ENCODE results near the gene APBB1IP. TPM values are rescaled to one million over a fixed set of nuclear protein-coding genes. Genes with fewer than 3 reads are reported as not detected.
"Not testable (repeated sequence)": the region's sequence is repeated elsewhere in the genome, so short reads cannot be mapped to it uniquely, and the experiment has no call there.

APBB1IP gene
- polyA plus RNA-seq, 2 of the 4 experiments (the other 2 are of a cell fraction): 0.96 to 9.2 TPM

DNA sequence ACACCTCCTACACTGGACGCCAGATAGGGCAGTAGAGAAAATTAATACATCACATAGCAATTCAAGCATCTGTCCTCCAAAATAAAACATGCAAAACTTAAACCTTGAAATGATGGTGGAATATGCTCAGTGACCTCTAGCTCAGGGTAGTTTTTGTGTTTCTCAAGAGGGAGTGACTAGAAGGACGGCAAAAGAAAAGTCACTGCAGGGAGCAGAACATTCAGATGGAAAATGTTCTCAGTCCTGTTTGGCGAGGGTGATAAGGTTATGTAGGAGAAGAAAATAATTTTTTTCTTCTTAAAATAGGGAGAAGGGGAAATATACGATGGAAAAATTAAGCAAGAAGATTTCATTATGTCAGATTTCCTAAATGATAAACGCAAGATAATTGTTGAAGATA lies 50.9 kb downstream of the APBB1IP start:
- Histone ChIP-seq H3K4me2 (no peak overlapping the region), H3K4me3 (no peak overlapping the region), H3K27ac (peak overlapping the region; percentile 94 to 95), H3K9me3 (no peaks in the 10 kb centered on the region), H3K4me1 (peaks cover 74% of the 10 kb centered on the region)
- FAIRE-seq: peak; percentile 13
- CTCF ChIA-PET: interaction anchor here (1.1 to 1.7 kb wide), 2 partner anchors 15 to 67 kb away, joined by 4 to 5 read pairs; no protein-coding TSS in a partner anchor
- TF ChIP-seq GATA3 (IDR thresholded peaks at IDR 0.05; ENCODE audit: borderline replicate concordance) (no peak), EP300 (IDR thresholded peaks at IDR 0.05) (no peak), MAZ (IDR thresholded peaks at IDR 0.05; ENCODE audit: borderline replicate concordance, low read depth, low read length) (no peak), USF2 (IDR thresholded peaks at IDR 0.05) (no peak), CTCF (IDR thresholded peaks at IDR 0.05) (no peak), FOXS1 (CRISPR knock-in tag; IDR thresholded peaks at IDR 0.05) (no peak)
- TF ChIP-seq, protein P1, sequence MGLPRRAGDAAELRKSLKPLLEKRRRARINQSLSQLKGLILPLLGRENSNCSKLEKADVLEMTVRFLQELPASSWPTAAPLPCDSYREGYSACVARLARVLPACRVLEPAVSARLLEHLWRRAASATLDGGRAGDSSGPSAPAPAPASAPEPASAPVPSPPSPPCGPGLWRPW (IDR thresholded peaks at IDR 0.05): no peak
- 82% methylated on average over 5 of the region's 5 CpGs for WGBS (ENCODE audit: missing lambda C conversion rate)
- DNase-seq (ENCODE audit: low read depth in 1 of 2, low spot score in 1 of 2): no peak
- ATAC-seq: no peak
- POLR2A ChIA-PET: no interaction called here

DNA sequence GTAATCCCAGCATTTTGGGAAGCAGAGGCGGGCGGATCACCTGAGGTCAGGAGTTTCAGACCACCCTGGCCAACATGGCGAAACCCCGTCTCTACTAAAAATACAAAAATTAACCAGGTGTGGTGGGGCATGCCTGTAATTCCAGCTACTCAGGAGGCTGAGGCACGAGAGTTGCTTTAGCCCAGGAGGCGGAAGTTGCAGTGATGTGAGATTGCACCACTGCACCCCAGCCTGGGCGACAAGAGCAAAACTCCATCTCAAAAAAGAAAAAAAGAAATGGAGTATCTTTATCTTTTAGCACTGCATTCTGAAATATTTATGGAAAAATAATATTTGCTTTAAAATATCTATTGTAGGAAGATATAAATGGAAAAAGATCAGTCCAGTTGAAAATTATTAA lies 52.2 kb downstream of the APBB1IP start:
- DNase-seq (ENCODE audit: low read depth in 1 of 2, low spot score in 1 of 2); H3K4me2 ChIP-seq; H3K9me3 ChIP-seq; ATAC-seq; H3K4me3 ChIP-seq; POLR2A ChIA-PET; FAIRE-seq: not testable (repeated sequence)
- CTCF ChIA-PET: interaction anchor here (0.9 to 1.7 kb wide), 3 partner anchors 14 to 66 kb away, joined by 3 to 4 read pairs (median 3); no protein-coding TSS in a partner anchor
- 96% methylated on average over 7 of the region's 7 CpGs for WGBS (ENCODE audit: missing lambda C conversion rate)
- peak overlapping the region; percentile 94 to 95 for H3K27ac ChIP-seq
- H3K4me1 ChIP-seq: peaks cover 61% of the 10 kb centered on the region

GRCh38 chr10:26491276-26491675 lies 53.1 kb downstream of the APBB1IP start:
- Histone ChIP-seq H3K9me3 (no peaks in the 10 kb centered on the region), H3K4me1 (peaks cover 52% of the 10 kb centered on the region), H3K4me3 (no peak overlapping the region), H3K27ac (peak overlapping the region; percentile 90 to 95), H3K4me2 (peak overlapping the region; percentile 67)
- 85% methylated on average over 3 of the region's 3 CpGs for WGBS (ENCODE audit: missing lambda C conversion rate)
- DNase-seq (ENCODE audit: low read depth in 1 of 2, low spot score in 1 of 2): no peak
- no peak for TF ChIP-seq ZFP36 (IDR thresholded peaks at IDR 0.05; ENCODE audit: borderline replicate concordance, partially characterized antibody)
- TF ChIP-seq, protein P1 (IDR thresholded peaks at IDR 0.05): 0 out of 2 replicates have a peak, but pooled peaks have one; percentile 1
- TF ChIP-seq JUN (IDR thresholded peaks at IDR 0.05): no peak
- TF ChIP-seq NFE2L2 (conservative IDR thresholded peaks at IDR 0.05; ENCODE audit: low read length): no peak
- TF ChIP-seq HMGXB4 (CRISPR knock-in tag; IDR thresholded peaks at IDR 0.05; ENCODE audit: borderline replicate concordance): no peak
- TF ChIP-seq EP300 (IDR thresholded peaks at IDR 0.05): no peak
- no peak for TF ChIP-seq POLR2AphosphoS2 (conservative IDR thresholded peaks at IDR 0.05; ENCODE audit: low read length)
- TF ChIP-seq CBX2 (IDR thresholded peaks at IDR 0.05; ENCODE audit: borderline replicate concordance, low read depth): no peak
- no peak for TF ChIP-seq ESRRA (IDR thresholded peaks at IDR 0.05; ENCODE audit: borderline replicate concordance, low read length)
- ATAC-seq: no peak
- CTCF ChIA-PET: interaction anchor here (0.9 to 1.6 kb wide), 2 partner anchors 13 to 65 kb away, joined by 3 to 4 read pairs; no protein-coding TSS in a partner anchor
- POLR2A ChIA-PET: no interaction called here
- FAIRE-seq: no peak

All from A549 (cell line).